NCI-H2107 treated with DMSO at 0.1 percent for 48 hours (cell line): ENCODE measurements around the gene FAM32A.

Experiments
- DNase-seq: peaks from one replicate; lab custom pipeline; 2025; ENCODE audit not compliant: unreplicated experiment; lab: John Stamatoyannopoulos, UW

FAM32A gene

DNA sequence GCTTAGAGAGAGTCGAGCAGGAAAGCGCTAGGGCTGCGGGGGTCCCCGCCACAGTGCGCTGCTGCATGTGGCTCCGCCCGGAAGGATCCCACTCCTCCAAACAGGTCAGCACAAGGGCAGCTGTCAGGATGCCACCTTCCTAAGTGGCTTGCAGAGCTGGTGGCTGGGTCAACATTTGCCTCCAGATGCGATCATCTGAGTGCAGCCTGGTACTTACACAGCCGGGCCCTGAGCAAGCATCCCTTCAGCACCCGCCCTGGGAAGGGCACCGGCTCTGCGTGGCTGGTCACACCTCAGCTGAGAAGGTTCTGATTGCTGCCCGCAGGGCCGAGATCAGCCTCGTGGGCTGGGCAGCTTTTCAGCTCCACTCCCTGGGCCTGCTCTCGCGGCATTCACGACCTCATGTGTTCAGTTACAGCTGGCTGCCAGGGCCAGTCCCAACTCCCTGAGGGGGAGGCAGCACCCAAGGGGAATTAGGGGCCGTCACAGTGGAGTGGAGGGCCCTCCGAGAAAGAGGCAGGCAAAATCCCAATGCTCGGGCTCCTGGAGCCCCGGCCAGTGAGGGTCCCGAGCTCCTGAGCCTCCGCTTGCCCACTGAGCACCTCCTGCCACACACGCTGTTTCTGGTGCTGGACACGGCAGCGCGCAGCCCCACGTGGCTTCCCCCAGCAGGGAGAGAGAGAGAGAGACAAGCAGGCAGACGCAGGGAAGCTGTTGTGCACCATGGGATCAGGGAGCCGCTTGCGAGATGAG lies 39.3 kb downstream of the FAM32A start:
- DNase-seq: no peak

DNA sequence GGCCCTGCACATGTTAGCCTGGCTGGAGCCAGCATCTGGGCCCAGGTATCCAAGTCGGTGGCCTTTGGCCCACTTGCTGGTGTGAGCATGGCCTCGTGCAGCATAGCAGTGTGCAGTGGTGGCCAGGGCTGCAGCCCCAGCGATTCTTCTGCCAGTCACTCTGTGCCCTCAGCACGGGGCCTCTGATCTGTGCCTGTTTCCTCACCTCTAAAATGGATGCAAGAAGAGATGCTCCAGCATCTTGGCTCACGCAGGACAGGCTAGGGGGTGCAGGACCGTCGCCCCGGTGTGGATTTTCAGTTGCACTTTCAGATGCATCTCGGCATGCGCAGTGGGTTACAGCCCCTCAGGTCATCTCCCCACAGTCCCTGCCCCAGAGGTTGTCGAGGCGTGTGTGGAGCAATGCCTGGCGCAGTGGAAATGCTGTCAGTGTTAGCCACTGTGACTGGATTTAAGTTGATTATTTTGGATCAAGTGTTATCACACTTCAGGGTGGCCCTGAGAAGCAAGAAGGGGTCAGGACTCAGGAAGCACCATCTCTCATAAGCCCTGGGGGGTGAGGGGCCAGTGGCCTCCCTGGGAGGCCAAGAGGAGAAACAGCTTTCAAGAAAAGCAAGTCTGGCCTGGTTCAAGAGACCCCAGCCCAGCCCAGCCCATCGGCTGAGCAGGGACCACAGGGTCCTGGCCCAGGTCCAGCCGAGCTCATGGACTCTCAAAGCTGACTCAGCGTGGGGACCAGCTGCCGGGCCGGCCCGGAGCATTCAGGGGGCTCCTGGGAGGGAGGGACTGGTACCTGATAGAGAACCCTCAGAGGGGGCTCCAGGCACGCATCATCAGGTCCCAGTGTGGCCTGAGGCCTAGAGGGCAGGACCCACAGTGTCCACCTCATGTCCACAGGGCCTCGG lies 40.3 kb downstream of the FAM32A start:
- no peak for DNase-seq

DNA sequence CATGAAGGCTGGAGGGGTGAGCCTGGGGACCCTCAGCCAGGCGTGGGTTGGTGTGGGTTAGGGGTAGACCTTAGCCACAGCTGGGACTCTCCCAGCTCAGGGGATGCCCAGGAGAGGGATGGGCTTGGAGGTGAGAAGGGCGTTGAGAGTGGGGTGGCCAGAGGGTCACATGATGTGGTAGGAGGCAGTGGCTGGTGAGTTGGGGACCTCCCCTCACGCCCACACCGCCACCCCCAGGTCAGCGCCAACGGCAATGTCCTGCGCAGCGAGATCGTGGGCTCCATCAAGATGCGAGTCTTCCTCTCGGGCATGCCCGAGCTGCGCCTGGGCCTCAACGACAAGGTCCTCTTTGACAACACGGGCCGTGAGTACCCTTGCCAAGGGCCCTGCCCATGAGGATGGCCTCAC lies 41.0 kb downstream of the FAM32A start:
- no peak for DNase-seq

DNA sequence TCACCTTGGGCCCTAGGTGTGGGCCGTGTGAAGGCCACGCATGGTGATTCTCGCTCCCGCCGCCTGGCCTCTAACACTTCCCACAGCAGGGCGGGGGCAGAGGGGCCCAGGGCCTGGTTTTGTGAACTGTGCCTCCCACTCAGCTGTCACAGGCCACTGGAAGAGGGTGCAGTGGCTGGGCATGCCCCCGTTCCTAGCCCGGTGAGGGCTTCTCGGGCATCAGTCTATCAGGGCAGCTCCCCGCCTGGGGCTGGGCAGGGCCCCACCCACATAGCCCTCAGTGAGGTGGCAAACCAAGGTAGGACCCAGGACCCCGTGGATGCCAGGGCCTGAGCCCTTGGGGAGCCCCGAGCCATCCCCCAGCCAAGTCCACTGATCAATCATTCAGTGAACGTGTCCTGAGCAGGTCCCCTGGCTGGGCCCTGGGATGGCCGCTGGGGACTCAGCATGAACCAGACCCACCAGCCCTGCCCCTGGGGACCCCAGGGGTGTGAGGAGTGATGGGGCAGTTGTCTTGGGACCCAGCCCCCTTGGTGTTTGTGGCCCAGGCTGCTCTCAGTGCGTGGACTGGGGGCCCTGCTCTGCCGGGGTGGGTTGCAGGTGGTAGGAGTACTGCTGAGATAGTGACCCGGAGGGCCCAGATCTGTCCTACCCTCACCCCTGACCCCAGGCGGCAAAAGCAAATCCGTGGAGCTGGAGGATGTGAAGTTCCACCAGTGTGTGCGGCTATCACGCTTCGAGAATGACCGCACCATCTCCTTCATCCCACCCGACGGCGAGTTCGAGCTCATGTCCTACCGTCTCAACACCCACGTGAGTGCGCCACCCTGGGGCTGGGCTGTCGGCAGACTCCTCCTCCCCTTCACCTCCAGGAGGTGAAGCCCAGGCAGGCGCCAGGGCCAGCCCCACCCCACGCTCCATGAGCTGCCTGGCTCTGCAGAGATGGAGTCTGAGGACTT lies 41.9 kb downstream of the FAM32A start:
- DNase-seq: no peak

DNA sequence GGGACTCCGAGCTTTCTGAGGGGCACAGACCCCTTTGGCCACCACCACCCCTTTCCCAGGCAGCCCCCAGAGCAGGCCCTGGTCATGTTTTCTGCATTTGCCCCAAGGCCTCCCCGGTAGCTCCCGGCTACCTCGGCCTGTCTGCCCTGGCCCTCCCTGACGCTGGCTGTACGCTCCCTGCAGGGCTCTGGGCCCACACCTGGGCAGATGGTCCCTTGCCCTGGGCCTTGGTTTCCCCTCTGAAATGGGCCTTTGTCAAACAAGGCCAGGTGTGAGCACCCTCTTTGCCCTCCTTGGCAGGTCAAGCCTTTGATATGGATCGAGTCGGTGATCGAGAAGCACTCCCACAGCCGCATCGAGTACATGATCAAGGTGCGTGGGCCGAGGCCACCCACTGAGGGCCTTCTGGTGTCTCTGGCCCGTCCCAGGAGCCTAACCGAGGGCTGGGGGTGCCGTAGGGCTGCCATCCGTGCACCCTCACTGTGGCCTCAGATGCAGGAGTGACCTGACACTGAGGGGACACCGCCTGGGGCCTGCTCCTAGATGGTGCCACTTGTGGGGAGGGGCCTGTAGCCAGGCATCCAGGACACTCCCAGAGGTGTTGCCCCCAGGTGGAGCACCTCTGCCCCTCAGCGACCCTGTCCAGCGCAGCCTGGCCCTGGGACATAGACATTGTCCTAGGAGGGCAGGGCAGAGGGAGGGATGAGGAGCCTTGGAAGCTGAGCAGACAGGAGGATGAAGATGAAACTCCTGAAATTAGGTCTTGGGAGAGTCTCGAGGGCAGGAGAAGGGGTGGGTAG lies 42.8 kb downstream of the FAM32A start:
- no peak for DNase-seq

DNA sequence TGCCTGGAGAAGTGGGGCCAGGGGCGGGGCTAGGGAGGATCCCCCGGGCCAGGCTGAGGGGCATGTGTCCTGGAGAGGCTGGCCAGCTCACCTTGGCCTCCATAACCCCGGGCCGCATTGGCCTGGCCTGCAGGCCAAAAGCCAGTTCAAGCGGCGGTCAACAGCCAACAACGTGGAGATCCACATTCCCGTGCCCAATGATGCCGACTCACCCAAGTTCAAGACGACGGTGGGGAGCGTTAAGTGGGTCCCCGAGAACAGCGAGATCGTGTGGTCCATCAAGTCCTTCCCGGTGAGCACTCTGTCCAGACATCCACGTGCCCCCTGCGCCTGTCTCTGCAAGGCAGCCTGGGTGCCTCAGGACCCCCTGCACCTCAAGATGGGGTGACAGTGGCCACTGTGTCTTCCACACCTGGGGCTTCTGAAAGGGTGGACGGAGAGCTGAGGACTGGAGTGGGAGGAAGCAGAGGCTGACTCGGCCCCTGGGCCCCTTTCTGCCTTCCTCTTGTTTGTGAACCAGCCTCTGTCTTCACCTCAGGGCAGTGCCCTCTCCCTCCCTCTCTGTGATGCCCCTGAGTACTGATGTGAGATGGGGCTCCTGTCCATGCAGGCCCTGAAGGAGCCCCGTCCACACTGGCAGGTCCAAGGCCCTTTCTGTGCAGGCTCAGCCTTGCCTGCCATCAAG lies 43.6 kb downstream of the FAM32A start:
- no peak for DNase-seq

DNA sequence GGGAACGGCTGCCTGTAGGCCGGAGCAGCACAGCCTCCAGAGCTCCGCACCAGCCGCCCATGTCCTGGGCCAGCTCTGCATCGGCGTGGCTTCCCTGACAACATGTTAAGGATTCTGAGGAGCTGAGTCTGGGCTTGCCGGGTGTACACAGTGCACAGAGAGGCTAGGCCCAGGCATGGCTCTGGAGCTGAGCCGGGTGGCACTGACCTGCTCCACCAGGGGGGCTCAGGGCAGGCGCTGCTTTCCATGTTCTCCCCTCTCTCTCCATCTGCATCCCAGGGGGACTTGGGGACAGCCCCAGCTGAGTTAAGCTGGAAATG lies 44.1 kb downstream of the FAM32A start:
- DNase-seq: no peak

DNA sequence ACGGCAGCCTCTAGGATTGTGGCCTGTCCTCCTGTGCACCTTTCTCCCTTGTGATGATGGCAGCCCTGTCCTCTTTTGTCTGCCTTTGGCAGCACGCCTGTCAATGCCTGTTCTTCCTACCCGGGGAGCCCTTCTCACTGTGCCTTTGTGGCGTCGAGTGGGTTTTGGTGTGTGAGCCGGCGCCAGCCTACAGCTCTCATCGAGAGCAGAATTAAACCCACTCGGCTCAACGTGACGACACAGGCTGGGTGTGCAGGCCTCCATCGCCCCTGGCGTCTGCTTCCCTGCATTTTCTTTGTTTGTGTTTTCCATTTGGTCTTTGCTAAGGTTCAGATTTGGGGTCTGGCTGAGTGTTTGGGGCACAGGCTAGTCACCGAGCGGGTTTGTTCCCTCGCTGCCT lies 46.9 kb downstream of the FAM32A start:
- DNase-seq: no peak

DNA sequence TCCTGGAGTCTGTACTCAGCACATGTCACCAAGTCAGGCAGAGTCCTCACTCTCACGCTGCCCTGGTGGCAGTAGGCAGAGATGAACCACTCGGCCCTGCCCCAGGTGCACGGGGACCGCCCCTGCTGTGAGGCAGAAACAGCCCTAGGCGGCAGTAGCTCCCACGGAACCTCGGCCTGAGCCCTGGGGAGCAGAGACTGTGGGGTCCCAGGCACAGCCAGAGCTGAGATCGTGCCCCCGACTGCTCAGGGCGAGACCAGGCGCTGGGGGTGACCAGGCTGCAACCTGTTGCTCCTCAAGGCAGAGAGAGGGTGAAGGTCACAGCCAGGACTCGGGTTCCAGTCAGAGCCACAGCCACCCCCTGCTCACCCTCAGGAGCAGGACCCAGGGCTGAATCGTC lies 47.4 kb downstream of the FAM32A start:
- DNase-seq: no peak

DNA sequence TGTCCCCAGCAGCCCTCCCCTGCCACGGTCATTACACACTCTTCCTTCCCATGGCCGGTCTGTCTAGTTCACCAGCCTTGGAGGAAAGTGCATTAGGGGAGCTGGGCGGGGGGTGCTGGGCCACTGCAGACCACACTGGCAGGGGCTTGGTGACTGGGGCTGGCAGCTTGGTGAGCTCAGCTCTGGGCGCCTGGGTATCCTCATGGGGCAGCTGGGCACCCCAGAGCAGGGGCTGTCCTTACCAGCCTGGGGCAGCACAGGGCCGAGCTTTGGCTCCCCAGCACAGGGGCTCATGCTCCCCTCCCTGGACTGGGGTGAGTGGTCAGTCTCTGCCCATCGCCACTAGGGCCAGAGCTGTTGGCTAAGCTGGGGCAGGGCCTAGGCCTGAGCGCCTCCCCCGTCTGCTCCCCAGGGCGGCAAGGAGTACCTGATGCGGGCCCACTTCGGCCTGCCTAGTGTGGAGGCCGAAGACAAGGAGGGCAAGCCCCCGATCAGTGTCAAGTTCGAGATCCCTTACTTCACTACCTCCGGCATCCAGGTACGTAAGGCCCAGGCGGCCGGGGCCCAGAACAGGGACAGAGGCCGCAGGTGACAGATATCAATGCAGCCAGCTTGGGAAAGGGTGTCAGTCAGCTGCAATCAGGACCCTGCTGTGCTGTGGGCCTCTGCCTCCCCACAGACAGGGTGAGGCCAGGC lies 48.0 kb downstream of the FAM32A start:
- no peak for DNase-seq

DNA sequence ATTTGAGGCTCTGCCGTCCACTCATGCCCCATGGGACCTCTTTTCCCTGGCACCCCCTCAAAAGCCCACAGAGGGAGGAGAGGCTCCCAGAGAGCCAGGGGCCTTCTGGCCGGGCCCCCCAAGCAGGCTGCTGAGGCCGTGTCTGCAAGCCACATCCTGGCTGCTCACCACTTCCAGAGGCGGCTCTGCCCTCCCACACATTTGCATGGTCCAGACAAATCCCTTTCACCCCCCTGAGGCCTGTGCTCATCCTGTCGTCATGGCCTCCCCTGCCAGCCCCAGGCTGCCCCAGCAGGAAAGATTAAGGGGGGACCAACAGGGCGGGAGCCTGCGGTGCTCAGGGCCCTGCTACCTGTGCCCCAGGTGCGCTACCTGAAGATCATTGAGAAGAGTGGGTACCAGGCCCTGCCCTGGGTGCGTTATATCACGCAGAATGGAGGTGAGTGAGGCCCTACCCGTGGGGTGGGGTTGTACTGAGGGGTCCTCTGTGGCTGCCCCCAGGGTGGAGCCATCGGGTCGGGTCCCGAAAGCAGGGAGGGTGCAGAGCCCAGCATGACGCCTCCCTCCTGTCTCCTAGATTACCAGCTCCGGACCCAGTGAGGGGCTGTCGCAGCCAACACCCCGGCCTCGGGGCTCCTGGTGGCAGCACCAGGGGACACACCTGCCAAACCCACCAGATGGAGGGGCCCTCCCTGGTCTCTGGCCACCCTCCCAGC lies 48.8 kb downstream of the FAM32A start:
- no peak for DNase-seq

DNA sequence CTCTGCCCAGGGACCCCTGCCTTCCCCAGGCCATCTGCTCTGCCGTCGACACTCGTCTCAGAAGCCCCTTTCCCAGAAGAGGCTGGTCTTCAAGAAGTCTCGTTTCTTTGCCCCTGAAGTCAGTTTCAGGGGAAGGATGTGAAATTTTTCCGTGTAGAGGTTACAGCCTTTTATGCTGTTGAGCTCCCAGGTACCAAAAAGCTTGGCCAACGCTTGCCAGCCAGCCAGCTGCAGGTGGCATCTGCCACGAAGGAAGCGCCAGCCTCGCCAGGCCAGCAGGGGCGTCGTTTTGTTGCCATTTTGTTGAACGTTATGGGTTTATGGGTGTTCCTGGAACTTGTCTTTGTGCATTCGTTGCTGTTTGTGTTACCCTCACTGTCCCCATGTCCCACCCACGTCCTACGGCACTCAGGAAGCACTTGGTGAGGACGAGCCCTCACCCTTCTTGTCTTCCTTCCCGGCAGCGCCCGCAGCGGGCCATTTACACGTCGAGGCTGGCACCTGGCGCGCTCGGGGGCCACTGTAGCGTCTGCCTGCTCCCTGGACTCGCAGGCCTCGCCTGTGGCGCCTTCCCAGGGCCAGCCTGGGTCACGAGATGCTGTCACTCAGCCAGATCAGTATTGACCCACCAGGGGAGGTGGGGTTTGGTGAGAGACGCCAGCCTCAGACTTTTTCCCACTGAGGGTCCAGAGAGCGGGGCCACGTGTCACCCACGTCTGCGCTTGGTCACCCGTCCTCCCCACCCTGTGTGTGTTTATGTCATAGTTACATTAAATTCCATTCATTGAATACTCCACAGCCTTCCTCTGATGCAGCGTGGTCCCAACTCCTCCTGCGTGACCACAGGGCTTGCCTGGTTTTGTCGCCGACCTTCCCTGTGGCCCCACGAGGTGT lies 49.6 kb downstream of the FAM32A start:
- DNase-seq: no peak

DNA sequence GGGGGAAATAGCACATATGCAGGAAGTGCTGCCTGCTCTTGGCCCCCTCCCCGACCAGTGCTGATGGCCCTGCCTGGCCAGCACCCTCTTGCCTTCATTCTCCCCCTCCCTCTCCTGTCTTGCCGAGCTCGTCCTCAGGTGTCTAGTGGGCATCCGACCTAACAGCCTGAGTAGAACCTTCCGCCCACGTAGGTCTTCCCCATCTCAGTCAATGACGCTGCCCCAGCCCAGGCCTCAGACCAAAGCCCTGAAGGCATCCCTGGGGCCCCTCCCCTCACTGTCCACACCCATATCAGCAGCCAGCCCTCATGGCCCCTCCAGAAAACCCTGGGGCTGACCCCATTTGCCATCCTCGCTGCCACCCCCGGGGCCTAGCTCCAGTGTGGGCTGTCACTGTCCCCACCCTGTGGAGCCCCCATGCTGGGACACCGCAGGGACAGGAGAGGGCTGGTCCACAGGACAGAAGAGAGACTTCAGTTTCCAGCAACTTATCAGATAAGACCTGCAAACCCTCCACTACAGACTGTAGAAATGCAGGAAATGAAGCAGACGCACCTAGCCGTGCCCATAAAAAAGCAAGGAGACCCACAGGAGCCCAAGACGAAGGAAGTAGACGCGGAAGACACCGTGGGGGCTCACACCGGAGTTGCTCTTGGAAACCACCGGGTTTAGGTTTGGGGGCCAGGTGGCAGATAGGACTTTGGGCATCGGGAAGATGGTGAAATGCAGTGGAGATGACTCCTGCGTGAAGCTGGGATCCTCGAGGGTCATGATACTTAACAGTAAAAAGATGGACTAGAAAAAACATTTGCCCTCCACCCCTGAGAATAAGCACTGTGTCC lies 50.8 kb downstream of the FAM32A start:
- no peak for DNase-seq
